ENCODE measurements around the gene DDX27. TPM values are rescaled to one million over a fixed set of nuclear protein-coding genes. Genes with fewer than 3 reads are reported as not detected.
A peak's percentile ranks its signal among the peaks of the same experiment; 100 is the strongest.

Gene DDX27
- total and polyA plus RNA-seq, 2 of the 13 experiments (the other 11 are each of a cell fraction or from before 2014, with no cell fraction given): 42.6 to 72.8 TPM

DNA sequence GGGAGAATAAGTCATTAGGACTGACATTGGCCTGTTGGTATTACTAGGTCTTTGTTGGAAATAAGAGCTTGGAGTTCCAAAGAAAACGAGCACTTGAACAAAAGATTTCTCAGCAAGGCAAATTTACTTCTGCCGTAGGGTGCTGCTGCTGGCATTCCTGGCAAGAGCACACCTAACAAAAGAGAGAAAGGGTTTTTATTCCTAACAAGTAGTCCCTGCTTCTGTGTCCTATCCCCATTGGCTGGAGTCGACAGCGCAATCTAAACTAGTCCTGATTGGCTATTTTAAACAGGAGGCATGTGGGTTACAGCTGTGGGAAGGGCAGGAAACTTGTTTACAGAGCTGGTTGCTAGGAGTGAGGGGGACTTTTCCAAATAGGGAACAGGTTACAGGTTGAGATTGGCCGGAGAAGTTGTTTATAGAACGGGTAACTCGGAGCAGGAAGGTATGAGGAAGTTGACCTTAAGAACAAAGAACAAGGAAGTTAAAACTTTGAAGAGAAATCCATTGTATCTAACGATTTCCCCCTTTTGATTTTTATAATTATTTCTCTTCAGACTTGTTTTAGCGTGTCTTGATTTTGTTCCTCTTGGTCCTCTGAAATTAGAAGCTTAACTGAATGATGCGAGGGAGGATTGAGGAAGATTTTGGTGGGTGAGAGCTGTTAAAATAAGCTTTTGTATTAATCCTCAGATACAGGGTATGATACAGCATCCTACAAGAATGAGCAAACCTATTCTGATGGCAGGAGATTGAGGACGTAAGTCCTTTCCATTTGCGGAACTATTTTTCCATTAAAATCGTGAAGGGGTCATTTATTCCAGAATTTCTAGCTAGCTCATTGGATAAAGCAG lies 62.1 kb downstream of the DDX27 start (continued):
- TF ChIP-seq, protein P1, sequence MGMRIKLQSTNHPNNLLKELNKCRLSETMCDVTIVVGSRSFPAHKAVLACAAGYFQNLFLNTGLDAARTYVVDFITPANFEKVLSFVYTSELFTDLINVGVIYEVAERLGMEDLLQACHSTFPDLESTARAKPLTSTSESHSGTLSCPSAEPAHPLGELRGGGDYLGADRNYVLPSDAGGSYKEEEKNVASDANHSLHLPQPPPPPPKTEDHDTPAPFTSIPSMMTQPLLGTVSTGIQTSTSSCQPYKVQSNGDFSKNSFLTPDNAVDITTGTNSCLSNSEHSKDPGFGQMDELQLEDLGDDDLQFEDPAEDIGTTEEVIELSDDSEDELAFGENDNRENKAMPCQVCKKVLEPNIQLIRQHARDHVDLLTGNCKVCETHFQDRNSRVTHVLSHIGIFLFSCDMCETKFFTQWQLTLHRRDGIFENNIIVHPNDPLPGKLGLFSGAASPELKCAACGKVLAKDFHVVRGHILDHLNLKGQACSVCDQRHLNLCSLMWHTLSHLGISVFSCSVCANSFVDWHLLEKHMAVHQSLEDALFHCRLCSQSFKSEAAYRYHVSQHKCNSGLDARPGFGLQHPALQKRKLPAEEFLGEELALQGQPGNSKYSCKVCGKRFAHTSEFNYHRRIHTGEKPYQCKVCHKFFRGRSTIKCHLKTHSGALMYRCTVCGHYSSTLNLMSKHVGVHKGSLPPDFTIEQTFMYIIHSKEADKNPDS (CRISPR knock-in tag; IDR thresholded peaks at IDR 0.05): no peak
- TF ChIP-seq HIVEP1 (CRISPR knock-in tag; IDR thresholded peaks at IDR 0.05) (no peak), PCBP2 (optimal IDR thresholded peaks at IDR 0.05; ENCODE audit: low read depth, low read length, poor library complexity, severe bottlenecking) (no peak), ZFP36L1 (CRISPR knock-in tag; IDR thresholded peaks at IDR 0.05) (0 out of 2 replicates have a peak, but pooled peaks have one; percentile 46), RXRB (CRISPR knock-in tag; IDR thresholded peaks at IDR 0.05; ENCODE audit: borderline replicate concordance) (peak; percentile 42; the same call in 1 of the 2 replicates), SP4 (CRISPR knock-in tag; IDR thresholded peaks at IDR 0.05) (no peak), ZNF33B (CRISPR knock-in tag; IDR thresholded peaks at IDR 0.05) (0 out of 2 replicates have a peak, but pooled peaks have one; percentile 67), ZNF589 (CRISPR knock-in tag; conservative IDR thresholded peaks at IDR 0.05) (peak; percentile 44; the same call in 1 of the 2 replicates), ZNF274 (CRISPR knock-in tag; IDR thresholded peaks at IDR 0.05) (no peak), SMAD9 (CRISPR knock-in tag; IDR thresholded peaks at IDR 0.05) (no peak)
- TF ChIP-seq, protein P2, sequence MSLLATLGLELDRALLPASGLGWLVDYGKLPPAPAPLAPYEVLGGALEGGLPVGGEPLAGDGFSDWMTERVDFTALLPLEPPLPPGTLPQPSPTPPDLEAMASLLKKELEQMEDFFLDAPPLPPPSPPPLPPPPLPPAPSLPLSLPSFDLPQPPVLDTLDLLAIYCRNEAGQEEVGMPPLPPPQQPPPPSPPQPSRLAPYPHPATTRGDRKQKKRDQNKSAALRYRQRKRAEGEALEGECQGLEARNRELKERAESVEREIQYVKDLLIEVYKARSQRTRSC (CRISPR knock-in tag; IDR thresholded peaks at IDR 0.05; ENCODE audit: low read depth): no peak
- TF ChIP-seq, protein P3, sequence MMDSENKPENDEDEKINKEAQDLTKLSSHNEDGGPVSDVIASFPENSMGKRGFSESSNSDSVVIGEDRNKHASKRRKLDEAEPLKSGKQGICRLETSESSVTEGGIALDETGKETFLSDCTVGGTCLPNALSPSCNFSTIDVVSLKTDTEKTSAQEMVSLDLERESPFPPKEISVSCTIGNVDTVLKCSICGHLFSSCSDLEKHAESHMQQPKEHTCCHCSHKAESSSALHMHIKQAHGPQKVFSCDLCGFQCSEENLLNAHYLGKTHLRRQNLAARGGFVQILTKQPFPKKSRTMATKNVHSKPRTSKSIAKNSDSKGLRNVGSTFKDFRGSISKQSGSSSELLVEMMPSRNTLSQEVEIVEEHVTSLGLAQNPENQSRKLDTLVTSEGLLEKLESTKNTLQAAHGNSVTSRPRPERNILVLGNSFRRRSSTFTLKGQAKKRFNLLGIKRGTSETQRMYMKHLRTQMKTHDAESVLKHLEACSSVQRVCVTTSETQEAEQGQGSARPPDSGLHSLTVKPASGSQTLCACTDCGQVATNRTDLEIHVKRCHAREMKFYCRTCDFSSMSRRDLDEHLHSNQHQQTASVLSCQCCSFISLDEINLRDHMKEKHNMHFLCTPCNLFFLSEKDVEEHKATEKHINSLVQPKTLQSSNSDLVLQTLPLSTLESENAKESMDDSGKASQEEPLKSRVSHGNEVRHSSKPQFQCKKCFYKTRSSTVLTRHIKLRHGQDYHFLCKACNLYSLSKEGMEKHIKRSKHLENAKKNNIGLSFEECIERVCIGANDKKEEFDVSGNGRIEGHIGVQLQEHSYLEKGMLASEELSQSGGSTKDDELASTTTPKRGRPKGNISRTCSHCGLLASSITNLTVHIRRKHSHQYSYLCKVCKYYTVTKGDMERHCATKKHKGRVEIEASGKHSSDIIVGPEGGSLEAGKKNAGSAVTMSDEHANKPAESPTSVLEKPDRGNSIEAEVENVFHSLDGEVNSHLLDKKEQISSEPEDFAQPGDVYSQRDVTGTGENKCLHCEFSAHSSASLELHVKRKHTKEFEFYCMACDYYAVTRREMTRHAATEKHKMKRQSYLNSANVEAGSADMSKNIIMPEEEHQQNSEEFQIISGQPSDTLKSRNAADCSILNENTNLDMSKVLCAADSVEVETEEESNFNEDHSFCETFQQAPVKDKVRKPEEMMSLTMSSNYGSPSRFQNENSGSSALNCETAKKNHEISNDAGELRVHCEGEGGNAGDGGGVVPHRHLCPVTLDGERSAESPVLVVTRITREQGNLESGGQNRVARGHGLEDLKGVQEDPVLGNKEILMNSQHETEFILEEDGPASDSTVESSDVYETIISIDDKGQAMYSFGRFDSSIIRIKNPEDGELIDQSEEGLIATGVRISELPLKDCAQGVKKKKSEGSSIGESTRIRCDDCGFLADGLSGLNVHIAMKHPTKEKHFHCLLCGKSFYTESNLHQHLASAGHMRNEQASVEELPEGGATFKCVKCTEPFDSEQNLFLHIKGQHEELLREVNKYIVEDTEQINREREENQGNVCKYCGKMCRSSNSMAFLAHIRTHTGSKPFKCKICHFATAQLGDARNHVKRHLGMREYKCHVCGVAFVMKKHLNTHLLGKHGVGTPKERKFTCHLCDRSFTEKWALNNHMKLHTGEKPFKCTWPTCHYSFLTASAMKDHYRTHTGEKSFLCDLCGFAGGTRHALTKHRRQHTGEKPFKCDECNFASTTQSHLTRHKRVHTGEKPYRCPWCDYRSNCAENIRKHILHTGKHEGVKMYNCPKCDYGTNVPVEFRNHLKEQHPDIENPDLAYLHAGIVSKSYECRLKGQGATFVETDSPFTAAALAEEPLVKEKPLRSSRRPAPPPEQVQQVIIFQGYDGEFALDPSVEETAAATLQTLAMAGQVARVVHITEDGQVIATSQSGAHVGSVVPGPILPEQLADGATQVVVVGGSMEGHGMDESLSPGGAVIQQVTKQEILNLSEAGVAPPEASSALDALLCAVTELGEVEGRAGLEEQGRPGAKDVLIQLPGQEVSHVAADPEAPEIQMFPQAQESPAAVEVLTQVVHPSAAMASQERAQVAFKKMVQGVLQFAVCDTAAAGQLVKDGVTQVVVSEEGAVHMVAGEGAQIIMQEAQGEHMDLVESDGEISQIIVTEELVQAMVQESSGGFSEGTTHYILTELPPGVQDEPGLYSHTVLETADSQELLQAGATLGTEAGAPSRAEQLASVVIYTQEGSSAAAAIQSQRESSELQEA (CRISPR knock-in tag; IDR thresholded peaks at IDR 0.05; ENCODE audit: not compliant biosample characterization): no peak
- TF ChIP-seq, protein P4, sequence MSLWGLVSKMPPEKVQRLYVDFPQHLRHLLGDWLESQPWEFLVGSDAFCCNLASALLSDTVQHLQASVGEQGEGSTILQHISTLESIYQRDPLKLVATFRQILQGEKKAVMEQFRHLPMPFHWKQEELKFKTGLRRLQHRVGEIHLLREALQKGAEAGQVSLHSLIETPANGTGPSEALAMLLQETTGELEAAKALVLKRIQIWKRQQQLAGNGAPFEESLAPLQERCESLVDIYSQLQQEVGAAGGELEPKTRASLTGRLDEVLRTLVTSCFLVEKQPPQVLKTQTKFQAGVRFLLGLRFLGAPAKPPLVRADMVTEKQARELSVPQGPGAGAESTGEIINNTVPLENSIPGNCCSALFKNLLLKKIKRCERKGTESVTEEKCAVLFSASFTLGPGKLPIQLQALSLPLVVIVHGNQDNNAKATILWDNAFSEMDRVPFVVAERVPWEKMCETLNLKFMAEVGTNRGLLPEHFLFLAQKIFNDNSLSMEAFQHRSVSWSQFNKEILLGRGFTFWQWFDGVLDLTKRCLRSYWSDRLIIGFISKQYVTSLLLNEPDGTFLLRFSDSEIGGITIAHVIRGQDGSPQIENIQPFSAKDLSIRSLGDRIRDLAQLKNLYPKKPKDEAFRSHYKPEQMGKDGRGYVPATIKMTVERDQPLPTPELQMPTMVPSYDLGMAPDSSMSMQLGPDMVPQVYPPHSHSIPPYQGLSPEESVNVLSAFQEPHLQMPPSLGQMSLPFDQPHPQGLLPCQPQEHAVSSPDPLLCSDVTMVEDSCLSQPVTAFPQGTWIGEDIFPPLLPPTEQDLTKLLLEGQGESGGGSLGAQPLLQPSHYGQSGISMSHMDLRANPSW (CRISPR knock-in tag; IDR thresholded peaks at IDR 0.05; ENCODE audit: borderline replicate concordance): 0 out of 2 replicates have a peak, but pooled peaks have one; percentile 65
